A549 (cell line): Measurements from ENCODE around the gene DMRTA2. TPM values are rescaled to one million over a fixed set of nuclear protein-coding genes. Genes with fewer than 3 reads are reported as not detected.

ENCODE experiments used
- ATAC-seq, 2 experiments: fragments of 200-7000 bp in 1 of 2; fragments of >200 bp in 1 of 2; cut with Nextera tagmentation in 1 of 2; cut with Tn5 transposase in 1 of 2; 3 replicates each; pipeline versions ENCODE4 v1.8.0 to v1.9.1; 2018 to 2020; ENCODE audit warnings: mild to moderate bottlenecking in 1 of 2, moderate library complexity in 1 of 2
- CTCF ChIA-PET: fragments of 300-600 bp; sonication (Branson Sonifier 250); formaldehyde crosslinking; extraction: SDS; loops from one replicate; lab custom pipeline; 2021; ENCODE audit warnings: antibody characterized with exemption, inconsistent platforms; lab: Yijun Ruan, JAX
- POLR2A ChIA-PET: fragments of 350-600 bp; formaldehyde crosslinking; extraction: SDS; loops from one replicate; lab custom pipeline; 2021; ENCODE audit warnings: antibody characterized with exemption, inconsistent platforms; lab: Yijun Ruan, JAX
- DNase-seq, 2 experiments: peaks; one replicate each; pipeline versions ENCODE4 v3.0.0 to v3.0.0-alpha.2; 2011 to 2016; ENCODE audit warnings: low read depth in 1 of 2, low spot score in 1 of 2
- FAIRE-seq: peaks from 2 replicates; lab custom pipeline; 2011; peaks lifted over from hg19 to GRCh38; lab: Jason Lieb, UNC
- H3K27ac ChIP-seq, 2 experiments: fragments of >200 bp; sonication (Bioruptor Twin); formaldehyde crosslinking; 3 replicates each; pipeline ENCODE4 v1.5.1; 2016 to 2017
- H3K4me1 ChIP-seq: fragments of >200 bp; sonication (Bioruptor Twin); formaldehyde crosslinking; 3 replicates; pipeline ENCODE4 v1.6.1; 2016
- H3K4me2 ChIP-seq: fragments of >200 bp; sonication (Bioruptor Twin); formaldehyde crosslinking; 3 replicates; pipeline ENCODE4 v1.6.1; 2016
- H3K4me3 ChIP-seq: fragments of >200 bp; sonication (Bioruptor Twin); formaldehyde crosslinking; 3 replicates; pipeline ENCODE4 v1.5.1; 2016
- H3K9me3 ChIP-seq: fragments of >200 bp; sonication (Bioruptor Twin); formaldehyde crosslinking; 3 replicates; pipeline ENCODE4 v1.6.1; 2016
- BCL3 ChIP-seq: fragments of >200 bp; sonication (Bioruptor Twin); formaldehyde crosslinking; IDR thresholded peaks from 3 replicates; pipeline ENCODE4 v1.6.1; 2016
- CBX8 ChIP-seq: fragments of 200-600 bp; sonication (generic); IDR thresholded peaks from 2 replicates; pipeline ENCODE4 v1.6.1; 2016
- CHD2 ChIP-seq: fragments of 150-350 bp; IDR thresholded peaks from 2 replicates; pipeline ENCODE4 v1.6.1; 2014; ENCODE audit warnings: low read length; ENCODE audit not compliant: partially characterized antibody
- E2F6 ChIP-seq: IDR thresholded peaks from 2 replicates; pipeline ENCODE4 v1.6.1; 2012; ENCODE audit warnings: low read depth, borderline replicate concordance
- ELK1 ChIP-seq: fragments of 150-350 bp; IDR thresholded peaks from 2 replicates; pipeline ENCODE4 v1.6.1; 2014; ENCODE audit warnings: low read depth, mild to moderate bottlenecking, low read length
- GATA3 ChIP-seq: IDR thresholded peaks from 2 replicates; pipeline ENCODE4 v1.6.1; 2012; ENCODE audit warnings: borderline replicate concordance
- HEYL ChIP-seq: fragments of 250-450 bp; sonication (Bioruptor Pico); IDR thresholded peaks from 2 replicates; pipeline ENCODE4 v1.8.0; 2021; ENCODE audit warnings: mild to moderate bottlenecking, moderate library complexity
- HOXB5 ChIP-seq: fragments of 250-450 bp; sonication (Bioruptor Pico); IDR thresholded peaks from 2 replicates; pipeline ENCODE4 v1.5.0; 2020; ENCODE audit warnings: mild to moderate bottlenecking, moderate library complexity
- JUNB ChIP-seq: fragments of >200 bp; sonication (Bioruptor Twin); formaldehyde crosslinking; IDR thresholded peaks from 2 replicates; pipeline ENCODE4 v1.6.1; 2016
- KDM5A ChIP-seq: fragments of 200-600 bp; sonication (generic); IDR thresholded peaks from 2 replicates; pipeline ENCODE4 v1.6.1; 2016; ENCODE audit warnings: antibody characterized with exemption, mild to moderate bottlenecking
- MAX ChIP-seq: IDR thresholded peaks from 2 replicates; pipeline ENCODE4 v1.6.1; 2012
- MAZ ChIP-seq: fragments of 150-350 bp; IDR thresholded peaks from 2 replicates; pipeline ENCODE4 v1.6.1; 2014; ENCODE audit warnings: antibody characterized with exemption, low read depth, low read length, borderline replicate concordance
- MYC ChIP-seq: IDR thresholded peaks from 2 replicates; pipeline ENCODE4 v1.6.1; 2012; ENCODE audit warnings: mild to moderate bottlenecking, inconsistent platforms, low read length, improper control_type of control experiment, borderline replicate concordance
- NPAS2 ChIP-seq: fragments of 250-450 bp; sonication (Bioruptor Pico); IDR thresholded peaks from 2 replicates; pipeline ENCODE4 v1.8.0; 2022; ENCODE audit warnings: mild to moderate bottlenecking, moderate library complexity, borderline replicate concordance
- NR3C1 ChIP-seq: fragments of >200 bp; sonication (Bioruptor Twin); formaldehyde crosslinking; IDR thresholded peaks from 3 replicates; pipeline ENCODE4 v1.6.1; 2017
- POLR2A ChIP-seq: IDR thresholded peaks from 2 replicates; pipeline ENCODE4 v1.6.1; 2012; ENCODE audit warnings: mild to moderate bottlenecking, low read length
- REST ChIP-seq: fragments of 200-600 bp; sonication (generic); IDR thresholded peaks from 2 replicates; pipeline ENCODE4 v1.6.1; 2016; ENCODE audit warnings: antibody characterized with exemption, mild to moderate bottlenecking, moderate library complexity
- RNF2 ChIP-seq: fragments of 200-600 bp; sonication (generic); IDR thresholded peaks from 2 replicates; pipeline ENCODE4 v1.6.1; 2016; ENCODE audit warnings: low read depth, mild to moderate bottlenecking, antibody characterized with exemption, moderate library complexity, borderline replicate concordance
- WGBS: methylation state at CpG from one replicate; pipeline ENCODE4 v1.1.6; 2017; ENCODE audit errors: missing lambda C conversion rate; 5-methylcytosine and 5-hydroxymethylcytosine counted together
- polyA plus RNA-seq, 4 experiments: library from polyadenylated mRNA; depleted of rRNA in 3 of 4; stranded (reverse); fragments of >200 nt; fragmentation: RNase III in 1 of 4; extraction: RNeasy Plus Mini Kit Qiagen cat#74134 plus additional on column Dnase treatment in 1 of 4; gene quantifications; 2 replicates in 3 of 4; 3 replicates in 1 of 4; pipeline ENCODE4 v1.2.3, GENCODE V29; 2011 to 2017

Gene DMRTA2
- polyA plus RNA-seq, 2 of the 4 experiments (the other 2 are of a cell fraction) = 0.03 to 0.13 TPM

GRCh38 chr1:50422675-50422945, 633 bp downstream of the DMRTA2 start (continued):
- TF ChIP-seq REST (no peak), POLR2A (no peak), GATA3 (no peak), MAZ (no peak), HOXB5 (CRISPR knock-in tag) (no peak), MAX (no peak), HEYL (CRISPR knock-in tag) (no peak)
- TF ChIP-seq, all 56 proteins: peak for 0

- H3K4me2 ChIP-seq = no peak overlapping the region
- TF ChIP-seq HOXB5 (CRISPR knock-in tag) = no peak
- TF ChIP-seq E2F6 = no peak
- TF ChIP-seq BCL3 = no peak
- TF ChIP-seq MYC = no peak
- TF ChIP-seq HEYL (CRISPR knock-in tag) = no peak
- TF ChIP-seq ELK1 = no peak
- TF ChIP-seq CBX8 = no peak
- no peak for TF ChIP-seq JUNB
- TF ChIP-seq NR3C1 = no peak
- no peak for TF ChIP-seq CHD2
- TF ChIP-seq KDM5A = no peak
- no peak for TF ChIP-seq NPAS2 (CRISPR knock-in tag)
- no peak for TF ChIP-seq GATA3
- TF ChIP-seq RNF2 = no peak
- 85% methylated on average over 27 of the region's 27 CpGs for WGBS
- FAIRE-seq (no peak), DNase-seq (no peak), ATAC-seq (no peak)
- no peak overlapping the region for H3K27ac ChIP-seq
- POLR2A ChIA-PET = no interaction called here
- no peaks in the 10 kb centered on the region for H3K9me3 ChIP-seq
- CTCF ChIA-PET = no interaction called here
- no peak overlapping the region for H3K4me3 ChIP-seq
- H3K4me1 ChIP-seq = peaks cover 11% of the 10 kb centered on the region; the same call in 1 of the 3 replicates
Observed at GRCh38 chr1:50421768-50422674, 1.2 kb downstream of the DMRTA2 start.
